Activated CD8-positive, alpha-beta memory T cell treated with anti-CD3 and anti-CD28 coated beads, Interleukin-2, amount 50 U/mL, for 1 hour (primary cell): Measurements from ENCODE around the gene MICAL3.
"Not testable (repeated sequence)": the region's sequence is repeated elsewhere in the genome, so short reads cannot be mapped to it uniquely, and the experiment has no call there.

Experiments used
- DNase-seq: peaks from one replicate; pipeline ENCODE4 v3.0.0-alpha.2; 2020; ENCODE audit errors: extremely low read depth

Gene MICAL3

DNA sequence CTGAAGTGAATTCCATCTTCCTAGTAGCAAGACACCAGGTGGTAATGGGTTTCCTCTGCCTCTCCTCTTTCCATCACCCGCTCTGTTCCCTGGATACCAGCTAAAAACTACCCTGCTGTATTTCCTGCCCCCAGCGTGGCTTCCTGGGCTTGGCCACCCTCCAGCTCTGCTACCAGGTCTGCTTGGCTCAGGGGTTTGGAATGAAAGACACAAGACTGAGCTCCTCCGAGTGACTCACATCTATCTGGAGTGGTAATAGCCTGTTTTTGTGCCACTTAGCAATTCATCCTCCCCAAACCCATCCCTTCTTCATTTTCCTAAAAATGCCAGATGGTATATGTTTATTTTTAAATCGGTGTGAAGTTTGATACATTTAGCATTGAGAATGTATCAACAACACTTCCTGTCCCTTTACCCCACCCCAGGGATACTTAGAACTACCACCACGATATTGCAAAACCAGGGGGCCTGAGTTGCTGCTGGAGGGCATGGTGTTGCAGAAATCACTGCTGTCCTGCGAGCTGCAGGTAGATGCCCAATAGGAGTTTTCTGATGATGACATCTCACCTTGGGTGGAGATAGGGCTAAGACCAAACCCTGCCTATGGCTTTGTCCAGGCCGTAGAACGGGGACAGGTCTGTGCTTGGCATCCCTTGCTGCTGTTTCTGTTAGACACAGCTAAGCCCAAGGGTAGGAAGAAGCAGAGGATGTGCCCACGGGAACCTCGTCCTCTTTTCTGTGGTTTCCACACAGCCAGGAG, 7.5 kb upstream of the MICAL3 start:
- DNase-seq = no peak

DNA sequence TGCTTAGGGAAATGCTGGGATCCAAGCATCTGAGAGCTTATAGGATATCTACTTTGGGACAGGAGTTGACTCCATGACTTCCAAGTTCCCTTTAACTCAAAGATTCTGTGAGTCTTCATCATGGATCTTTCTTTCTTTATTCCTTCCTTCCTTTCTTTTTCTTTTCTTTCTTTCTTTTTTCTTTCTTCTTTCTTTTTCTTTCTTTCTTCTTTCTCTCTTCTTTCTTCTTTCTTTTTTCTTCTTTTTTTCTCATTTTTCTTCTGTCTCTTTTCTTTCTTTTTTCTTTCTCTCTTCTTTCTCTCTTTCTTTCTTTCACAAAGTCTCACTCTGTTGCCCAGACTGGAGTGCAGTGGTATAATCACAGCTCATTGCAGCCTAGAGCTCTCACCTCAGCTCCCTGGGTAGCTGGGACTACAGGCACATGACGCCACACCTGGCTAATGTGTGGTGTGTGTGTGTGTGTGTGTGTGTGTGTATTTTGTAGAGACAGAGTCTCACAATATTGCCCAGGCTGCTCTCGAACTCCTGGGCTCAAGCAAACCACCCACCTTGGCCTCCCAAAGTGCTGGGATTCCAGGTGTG, 5.4 kb upstream of the MICAL3 start:
- DNase-seq = no peak

DNA sequence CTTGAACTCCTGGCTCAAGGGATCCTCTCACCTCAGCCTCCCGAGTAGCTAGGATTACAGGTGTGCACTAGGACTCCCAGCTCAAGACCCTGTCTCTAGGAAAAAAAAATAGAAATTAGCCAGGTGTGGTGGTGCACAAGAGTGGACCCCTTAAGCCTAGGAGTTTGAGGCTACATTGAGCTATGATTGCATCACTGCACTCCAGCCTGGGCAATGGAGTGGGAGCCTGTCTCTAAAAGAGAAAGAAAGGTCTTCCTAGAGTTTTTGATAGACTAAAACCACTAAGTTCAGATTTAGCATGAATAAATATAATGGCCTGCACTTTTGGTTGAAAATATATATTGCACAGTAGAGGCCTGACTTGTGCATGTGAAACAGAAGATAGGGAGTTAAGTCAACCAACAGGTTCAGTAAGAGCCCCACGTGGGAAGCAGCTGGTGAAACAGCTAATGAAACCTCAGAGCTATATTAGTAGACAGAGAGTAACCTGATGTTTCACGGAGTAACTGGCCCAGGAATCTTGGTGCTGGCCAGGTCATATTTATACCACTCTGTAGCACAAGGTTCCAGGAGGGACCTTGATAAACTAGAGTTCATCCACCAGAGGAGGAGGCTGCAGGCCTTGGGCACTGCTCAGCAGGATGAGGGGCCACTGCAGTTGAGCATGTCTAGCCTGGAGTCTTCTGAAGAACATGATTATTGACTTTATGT, 4.6 kb upstream of the MICAL3 start:
- DNase-seq = no peak

DNA sequence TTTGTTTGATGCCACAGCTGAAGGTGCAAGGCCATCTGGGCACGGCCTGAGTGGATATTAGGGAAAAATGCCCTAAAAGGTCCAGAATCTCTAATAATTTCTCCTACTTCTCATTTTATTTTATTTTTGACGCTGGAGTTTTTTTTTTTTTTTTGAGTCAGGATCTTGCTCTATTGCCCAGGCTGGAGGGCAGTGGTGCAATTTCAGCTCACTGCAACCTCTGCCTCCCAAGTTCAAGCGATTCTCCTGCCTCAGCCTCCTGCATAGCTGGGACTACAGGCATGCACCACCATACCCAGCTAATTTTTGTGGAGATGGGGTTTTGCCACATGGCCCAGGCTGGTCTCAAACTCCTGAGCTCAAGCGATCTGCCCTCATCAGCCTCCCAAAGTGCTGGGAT, 1.5 kb upstream of the MICAL3 start:
- DNase-seq = not testable (repeated sequence)

DNA sequence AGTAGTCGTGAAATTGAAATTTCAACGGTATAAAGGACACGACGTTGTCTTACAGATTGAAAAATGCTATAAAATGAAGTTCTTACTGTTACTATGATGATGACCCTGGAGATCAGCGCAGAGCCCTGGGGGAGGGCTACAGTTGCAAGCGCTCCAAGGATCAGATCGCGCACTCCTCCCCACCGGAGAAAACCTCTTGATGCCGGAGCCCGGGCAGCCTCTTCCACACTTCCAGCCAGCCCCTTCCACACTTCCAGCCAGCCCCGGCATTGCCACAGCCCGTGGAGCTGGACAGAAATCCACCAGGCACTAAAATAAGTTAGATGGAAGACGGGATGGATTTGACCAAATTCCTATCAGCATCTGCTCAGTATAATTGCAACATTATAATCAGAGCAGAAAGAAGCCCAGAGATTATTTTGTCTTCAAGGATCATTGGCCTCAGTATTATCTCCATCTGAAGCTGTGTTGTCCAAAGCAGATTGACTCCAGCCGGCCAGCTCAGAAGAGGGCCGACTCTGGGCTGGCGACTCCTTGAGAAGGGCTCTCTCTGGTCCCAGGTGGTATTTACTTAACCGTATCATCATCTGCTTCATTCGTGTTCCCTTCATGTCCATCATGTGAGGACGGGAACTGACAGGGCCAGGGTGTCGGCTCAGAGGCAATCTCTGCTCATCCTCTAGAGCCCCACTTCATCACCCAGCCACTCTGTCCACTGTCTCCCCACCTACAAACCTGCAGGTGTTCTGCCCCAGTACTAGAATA, 777 bp upstream of the MICAL3 start:
- no peak for DNase-seq

DNA sequence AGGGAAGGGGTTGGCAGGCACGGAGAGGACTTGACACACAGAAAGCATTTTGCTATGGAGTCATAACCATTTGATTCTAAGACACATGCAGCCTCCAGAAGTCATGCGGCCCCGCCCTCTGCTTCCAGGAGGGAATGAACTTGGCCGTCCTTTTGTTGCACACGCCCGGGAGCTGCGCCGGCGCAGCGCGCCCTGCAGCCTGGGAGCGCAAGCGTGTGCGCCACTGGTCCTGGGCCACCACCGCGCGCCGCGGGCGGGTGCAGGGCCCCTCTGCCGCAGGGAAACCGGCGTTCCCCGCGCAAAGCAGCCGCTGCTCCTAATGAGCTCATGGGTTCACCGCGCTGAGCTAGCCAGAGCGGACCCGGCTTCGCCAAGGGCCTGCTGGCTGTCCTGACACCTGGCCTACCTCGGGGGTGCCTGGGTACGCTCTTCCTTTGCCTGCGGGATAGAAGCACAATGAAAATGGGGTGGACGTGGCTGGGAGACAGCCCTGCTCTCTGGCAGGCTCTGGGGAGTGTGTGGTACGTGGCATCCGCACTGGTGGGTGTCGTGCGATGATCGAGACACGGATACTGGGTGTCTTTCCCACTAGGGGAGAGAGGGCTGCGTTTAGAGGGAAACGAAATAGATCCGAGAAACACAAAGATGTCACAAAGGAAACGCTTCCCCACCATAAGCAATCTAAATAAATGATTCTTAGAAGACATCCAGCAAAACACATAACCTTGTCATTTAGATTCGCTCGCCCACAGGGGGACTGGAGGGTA, 669 bp downstream of the MICAL3 start:
- no peak for DNase-seq

DNA sequence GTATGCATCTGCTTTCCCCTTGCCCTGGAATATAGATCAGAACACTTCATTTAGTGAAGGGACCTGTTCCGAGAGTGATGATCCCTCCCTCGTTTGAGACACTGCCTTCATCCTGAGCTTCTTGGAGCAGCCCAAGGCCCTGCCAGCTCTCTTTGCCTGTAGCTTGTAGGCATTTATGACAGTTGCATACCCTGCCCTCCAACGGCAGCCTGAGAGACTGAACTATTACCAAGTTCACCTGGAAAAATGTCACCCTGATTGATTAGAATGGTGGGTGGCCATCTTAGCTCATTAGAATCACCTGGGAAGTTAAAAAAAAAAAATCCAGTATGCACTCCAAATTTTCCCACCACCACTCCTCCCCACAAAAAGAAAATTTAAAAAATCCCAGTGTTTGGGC, 1.5 kb downstream of the MICAL3 start:
- DNase-seq = no peak

DNA sequence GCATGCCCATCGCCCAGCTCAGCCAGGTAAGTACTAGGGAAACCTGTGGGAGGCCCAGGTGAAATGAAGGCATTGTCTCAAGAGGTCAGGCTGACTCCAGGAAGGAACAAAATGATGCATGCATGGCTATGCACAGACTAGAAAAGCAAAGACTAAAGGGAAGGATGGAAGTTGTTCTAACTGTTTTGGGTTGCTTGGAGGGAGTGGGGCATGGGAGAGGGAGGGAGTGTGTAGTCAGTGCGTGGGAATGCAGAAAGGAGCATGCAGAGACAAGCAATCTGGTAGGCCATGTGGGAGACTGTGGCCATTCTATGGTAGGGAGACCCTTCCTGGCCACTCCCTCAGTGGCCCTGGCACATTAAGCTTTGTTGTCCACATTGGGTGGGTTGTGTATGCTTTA, 2.9 kb downstream of the MICAL3 start:
- DNase-seq = no peak

DNA sequence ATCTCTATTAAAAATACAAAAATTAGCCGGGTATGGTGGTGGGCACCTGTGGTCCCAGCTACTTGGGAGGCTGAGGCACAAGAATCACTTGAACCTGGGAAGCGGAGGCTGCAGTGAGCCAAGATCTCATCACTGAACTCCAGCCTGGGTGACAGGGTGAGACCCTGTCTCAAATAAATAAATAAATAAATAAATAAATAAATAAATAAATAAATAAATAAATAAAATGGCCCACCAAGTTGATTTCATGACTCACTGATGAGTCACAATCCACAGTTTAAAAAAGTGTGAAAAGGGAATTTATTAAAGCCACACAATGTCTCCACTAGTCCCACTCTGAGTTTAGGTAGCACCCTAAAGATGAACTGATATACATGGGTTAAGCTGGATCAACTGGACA, 3.6 kb downstream of the MICAL3 start:
- not testable (repeated sequence) for DNase-seq

DNA sequence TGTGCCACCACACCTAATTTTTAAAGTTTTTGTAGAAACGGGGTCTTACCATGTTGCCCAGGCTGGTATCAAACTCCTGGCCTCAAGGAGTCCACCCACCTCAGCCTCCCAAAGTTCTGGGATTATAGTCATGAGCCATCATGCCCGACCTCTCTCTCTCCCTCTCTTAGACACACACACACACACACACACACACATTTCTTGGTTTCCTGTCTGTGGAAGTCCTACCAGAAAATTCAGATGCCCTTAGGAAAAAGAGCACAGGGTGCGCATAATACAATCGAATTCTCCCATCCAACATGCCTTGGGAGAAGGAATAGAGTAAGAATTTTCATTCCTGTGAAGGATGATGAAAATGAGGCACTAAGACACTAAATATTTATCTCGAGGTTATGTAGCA, 10.4 kb downstream of the MICAL3 start:
- no peak for DNase-seq

DNA sequence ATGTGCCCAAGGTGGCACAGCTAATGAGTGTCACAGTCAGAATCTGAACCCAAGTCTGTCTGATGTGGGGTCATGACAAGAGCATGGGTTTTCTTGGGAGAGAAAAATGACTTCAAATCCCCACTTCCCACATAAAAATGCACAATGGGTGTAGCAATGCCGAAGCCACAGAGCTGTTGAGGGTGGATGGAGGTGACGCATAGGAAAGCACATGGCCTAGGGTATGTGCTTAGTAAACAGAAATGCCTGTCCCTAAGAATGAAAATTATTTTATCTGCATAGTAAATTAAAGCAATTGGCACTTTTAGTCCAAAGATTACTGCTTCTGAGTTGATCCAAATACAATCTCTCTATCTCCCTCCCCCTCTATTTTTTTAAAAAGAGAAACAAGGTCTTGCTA, 10.9 kb downstream of the MICAL3 start:
- no peak for DNase-seq

DNA sequence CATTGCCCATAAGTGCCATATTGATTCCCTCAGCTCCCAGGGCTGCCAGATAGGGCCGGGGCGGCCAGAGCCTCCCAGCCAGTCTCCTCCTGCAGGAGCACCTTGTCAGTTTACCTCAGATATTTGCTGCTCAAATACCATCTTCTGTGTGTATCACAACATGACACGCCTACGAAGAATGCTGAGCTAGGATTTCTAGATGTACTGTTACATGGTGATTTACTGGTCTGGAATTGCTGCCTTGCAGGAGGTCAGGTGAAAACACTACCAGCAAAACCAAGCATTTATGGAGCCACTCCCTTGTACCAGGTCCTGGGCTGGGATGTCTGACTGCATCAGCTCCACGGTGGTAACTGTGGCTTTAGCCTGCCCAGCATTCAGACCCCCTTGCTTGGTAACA, 11.8 kb downstream of the MICAL3 start:
- DNase-seq = no peak

DNA sequence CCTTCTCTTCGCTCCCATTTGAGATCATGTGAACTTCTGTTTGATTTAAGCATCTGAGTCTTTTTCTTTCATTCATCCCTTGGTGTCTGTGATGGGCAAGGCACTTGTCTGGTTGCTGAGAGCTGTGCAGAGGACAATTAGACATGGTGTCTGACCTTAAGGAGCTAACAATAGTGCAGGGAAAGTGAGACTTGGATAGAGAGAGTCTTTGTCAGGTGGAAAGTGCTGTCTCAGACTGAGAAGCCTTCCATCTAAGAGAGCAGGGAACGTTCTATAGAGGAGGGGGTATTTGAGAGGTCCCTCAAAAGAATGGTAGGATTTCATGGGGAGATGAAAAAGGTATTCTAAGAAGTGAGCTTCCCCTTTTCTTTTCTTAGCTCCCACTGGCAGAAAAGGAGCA, 14.1 kb downstream of the MICAL3 start:
- DNase-seq = no peak

DNA sequence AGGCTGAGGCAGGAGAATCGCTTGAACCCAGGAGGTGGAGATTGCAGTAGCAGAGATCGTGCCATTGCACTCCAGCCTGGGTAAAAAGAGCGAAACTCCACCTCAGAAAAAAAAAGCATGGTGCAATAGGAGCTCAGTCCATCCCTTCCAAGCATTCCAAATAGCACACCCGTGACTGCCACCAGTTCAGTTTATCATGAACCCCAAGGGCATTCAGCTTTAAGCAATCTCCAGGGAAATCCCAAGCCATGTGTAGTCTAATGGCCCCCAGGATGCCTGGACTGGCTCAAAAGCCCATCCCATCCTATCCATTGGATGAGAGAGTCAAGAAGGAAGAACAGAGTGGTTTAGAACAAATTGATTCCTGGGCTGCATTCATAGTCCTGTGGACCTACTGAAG, 16.2 kb downstream of the MICAL3 start:
- DNase-seq = no peak

DNA sequence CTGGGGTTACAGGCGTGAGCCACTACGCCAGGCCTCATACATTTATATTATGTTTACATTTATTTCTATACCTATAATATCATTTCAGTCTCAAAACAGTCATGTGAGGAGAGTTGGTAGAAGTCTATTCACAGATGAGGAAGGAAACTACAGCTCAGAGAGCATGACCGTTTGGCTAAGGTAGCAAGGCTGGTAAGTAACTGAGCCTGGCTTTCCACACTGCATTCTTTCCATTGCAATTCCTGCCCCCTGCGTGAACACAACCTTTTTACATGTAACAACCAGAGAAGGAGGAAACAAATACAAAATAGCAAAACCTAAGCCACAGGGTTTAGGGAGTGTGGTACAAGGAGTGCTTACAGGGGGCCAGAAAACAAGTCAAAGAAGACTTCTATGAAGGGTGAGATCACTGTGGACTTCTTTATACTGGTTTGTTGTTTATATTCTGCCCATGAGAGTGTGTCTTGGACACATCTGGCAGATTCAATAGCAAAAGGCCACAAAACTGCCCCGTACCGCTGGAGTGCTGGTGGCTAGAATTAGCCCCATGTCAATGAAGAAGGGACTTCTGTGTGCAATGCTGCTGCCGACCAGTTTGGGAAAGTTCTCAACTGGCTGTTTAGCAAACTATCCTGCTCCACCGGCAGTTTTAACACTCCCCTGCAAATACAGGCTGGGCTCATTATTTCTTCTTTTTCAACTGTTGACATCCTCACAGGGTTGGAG, 19.0 kb downstream of the MICAL3 start:
- no peak for DNase-seq

DNA sequence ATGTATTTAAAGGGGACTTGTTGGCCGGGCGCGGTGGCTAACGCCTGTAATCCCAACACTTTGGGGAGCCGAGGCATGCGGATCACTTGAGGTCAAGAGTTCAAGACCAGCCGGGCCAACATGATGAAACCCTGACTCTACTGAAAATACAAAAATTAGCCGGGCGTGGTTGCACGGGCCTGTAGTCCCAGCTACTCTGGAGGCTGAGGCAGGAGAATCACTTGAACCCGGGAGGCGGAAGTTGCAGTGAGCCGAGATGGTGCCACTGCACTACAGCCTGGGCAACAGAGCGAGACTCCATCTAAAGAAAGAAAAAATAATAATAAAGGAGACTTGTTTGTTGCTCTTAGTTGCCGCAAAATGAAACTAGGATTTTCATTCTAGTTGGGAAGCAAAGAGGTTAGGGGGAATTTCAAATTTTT, 22.5 kb downstream of the MICAL3 start:
- not testable (repeated sequence) for DNase-seq

DNA sequence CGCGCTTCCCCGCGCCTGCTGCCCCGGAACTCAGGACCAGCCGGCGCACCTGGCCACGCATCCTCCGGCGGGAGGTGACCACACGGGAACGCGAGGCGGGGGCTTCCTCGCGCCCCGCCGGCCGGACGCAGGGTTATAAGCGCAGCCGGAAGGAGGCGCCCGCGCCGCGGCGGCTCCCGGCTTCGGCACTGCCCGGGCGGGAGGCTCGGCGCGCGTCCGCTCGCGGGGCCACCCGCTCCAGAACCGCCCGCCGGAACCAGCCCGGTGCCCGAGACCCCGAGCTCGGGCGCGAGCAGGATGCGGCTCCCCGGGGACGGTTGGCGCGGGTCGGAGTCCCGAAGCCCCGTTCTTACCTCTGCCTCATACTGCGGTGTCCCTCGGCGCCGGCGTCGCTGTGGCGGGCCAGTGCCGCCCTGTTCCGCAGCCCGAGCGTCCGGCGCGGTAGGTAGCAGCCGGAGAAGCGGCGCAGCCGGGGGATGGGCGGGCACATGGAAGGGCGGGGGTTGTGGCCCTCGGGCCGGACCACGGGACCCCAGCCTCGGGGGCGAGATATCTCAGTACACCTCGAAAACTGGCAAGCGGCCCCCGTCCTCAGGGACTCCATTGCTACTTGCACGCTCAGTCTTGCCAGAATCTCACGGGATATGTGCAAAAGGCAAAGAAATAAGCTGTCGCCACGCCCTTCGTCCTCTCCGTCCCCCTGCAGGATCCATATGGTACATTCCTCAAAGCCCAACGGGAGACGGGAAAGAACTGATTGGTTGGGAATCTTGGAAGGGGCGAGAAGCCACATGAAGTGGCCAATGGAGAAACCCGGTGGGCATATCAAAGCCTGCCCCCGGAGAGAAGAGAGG, 23.1 kb downstream of the MICAL3 start:
- DNase-seq = no peak

DNA sequence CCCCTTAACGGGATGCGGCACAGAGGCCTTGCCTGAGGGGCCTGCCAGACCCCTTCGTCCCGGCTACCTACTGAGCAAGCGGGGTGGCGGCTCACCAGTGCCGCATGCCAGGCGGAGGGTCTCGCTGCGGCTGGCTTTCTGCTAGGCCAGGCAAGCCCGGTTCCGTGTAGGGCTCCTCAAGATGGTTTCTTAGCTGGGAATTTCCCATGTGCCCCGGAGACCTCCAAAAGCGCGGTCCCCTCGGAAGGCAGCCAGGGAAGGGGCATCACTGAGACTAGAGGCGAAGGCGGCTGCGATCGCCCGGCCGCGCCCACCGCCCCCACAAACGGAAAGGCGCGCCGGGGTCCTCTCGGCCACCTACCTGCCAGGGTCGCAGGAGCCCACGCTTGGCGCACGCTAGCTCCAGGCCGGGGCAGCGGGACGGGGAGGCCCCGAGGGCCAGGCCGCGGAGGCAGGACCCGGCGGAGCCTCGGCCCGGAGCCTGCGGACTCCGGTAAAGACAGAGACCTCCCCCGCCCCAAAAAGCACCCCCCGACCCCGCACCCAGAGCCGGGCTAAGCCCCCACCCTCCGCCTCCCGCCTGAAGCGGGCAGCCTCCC, 23.8 kb downstream of the MICAL3 start:
- DNase-seq = no peak

DNA sequence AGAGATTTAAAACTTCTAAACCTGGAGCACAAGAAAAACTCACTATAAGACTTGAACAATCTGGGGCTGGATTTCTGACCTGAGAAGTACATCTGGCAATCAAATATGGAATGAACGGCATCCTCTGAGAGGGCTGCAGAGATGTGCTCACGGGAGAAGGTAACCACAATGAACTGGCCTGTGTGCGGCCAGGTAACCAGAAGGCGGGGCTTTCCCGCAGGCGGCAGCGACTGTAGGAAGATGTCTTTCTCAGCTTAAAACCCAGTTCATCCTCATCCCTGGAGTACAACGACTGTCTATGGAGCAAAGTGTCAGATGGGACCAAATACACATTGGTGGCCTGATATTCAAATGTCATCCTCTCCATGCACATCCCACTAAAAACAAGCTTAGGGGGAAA, 24.5 kb downstream of the MICAL3 start:
- DNase-seq = no peak

DNA sequence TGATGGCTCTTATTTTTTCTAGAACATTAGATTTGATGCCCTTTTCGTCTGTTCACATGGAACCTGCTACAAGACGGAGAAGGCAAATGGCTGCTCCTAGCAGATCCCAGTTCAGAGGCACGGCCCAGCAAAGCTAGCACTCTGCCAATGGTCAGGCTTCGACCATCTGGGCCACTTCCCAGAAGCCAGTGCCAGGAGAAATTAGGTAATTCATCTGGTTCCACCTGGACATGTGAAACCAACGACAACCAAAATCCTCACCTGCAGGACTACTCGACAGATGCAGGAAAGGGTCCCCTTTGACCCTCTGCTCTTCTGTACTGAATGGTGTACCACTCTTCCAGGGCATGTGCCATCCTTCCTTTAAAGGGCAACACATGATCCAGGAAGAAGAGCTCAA, 25.4 kb downstream of the MICAL3 start:
- no peak for DNase-seq
